Keratinocyte (primary cell): Measurements from ENCODE around the gene LRRC10B. TPM values are rescaled to one million over a fixed set of nuclear protein-coding genes. Genes with fewer than 3 reads are reported as not detected.

Experiments
- DNase-seq: peaks from one replicate; pipeline ENCODE4 v3.0.0-alpha.2; 2011; ENCODE audit warnings: low read depth, missing footprints, low spot score
- FAIRE-seq: peaks from 2 replicates; lab custom pipeline; 2011; peaks lifted over from hg19 to GRCh38; lab: Jason Lieb, UNC
- H2AFZ ChIP-seq: 2 replicates; pipeline ENCODE4 v1.6.0; 2012; ENCODE audit warnings: low read length, control low read depth, inconsistent platforms; ENCODE audit not compliant: control insufficient read depth
- H3K27ac ChIP-seq: 2 replicates; pipeline ENCODE4 v1.5.1; 2011; ENCODE audit warnings: low read length; ENCODE audit not compliant: control insufficient read depth, insufficient read depth
- H3K27me3 ChIP-seq: 3 replicates; pipeline ENCODE4 v1.6.0; 2011; ENCODE audit warnings: low read length; ENCODE audit not compliant: control insufficient read depth, insufficient read depth; ENCODE audit errors: extremely low read depth
- H3K36me3 ChIP-seq, 2 experiments: 2 replicates in 1 of 2; 3 replicates in 1 of 2; pipeline ENCODE4 v1.5.1; 2011; ENCODE audit warnings: low read length in 2 of 2, mild to moderate bottlenecking in 1 of 2; ENCODE audit not compliant: control insufficient read depth in 2 of 2, insufficient read depth in 2 of 2; ENCODE audit errors: extremely low read depth in 1 of 2
- H3K4me1 ChIP-seq: 3 replicates; pipeline ENCODE4 v1.5.1; 2011; ENCODE audit warnings: low read length; ENCODE audit not compliant: control insufficient read depth, insufficient read depth; ENCODE audit errors: extremely low read depth
- H3K4me2 ChIP-seq: 3 replicates; pipeline ENCODE4 v1.6.0; 2011; ENCODE audit warnings: low read depth, low read length; ENCODE audit not compliant: control insufficient read depth, insufficient read depth; ENCODE audit errors: extremely low read depth
- H3K4me3 ChIP-seq, 3 experiments: fragments of 200-600 bp in 1 of 3; sonication (generic) in 1 of 3; 2 replicates in 2 of 3; 3 replicates in 1 of 3; pipeline ENCODE4 v1.5.1; 2011 to 2016; ENCODE audit warnings: low read length in 3 of 3, mild to moderate bottlenecking in 3 of 3, control low read depth in 2 of 3, inconsistent platforms in 1 of 3, low read depth in 1 of 3, mixed read lengths in 1 of 3, mixed run types in 1 of 3, moderate library complexity in 1 of 3; ENCODE audit not compliant: control insufficient read depth in 2 of 3, insufficient read depth in 2 of 3; ENCODE audit errors: extremely low read depth in 1 of 3
- H3K79me2 ChIP-seq: 2 replicates; pipeline ENCODE4 v1.6.0; 2012; ENCODE audit warnings: low read length; ENCODE audit not compliant: control insufficient read depth, insufficient read depth
- H3K9ac ChIP-seq: 3 replicates; pipeline ENCODE4 v1.6.0; 2011; ENCODE audit warnings: low read length; ENCODE audit not compliant: control insufficient read depth, insufficient read depth; ENCODE audit errors: extremely low read depth
- H3K9me1 ChIP-seq: 3 replicates; pipeline ENCODE4 v1.6.0; 2011; ENCODE audit warnings: low read length; ENCODE audit not compliant: control insufficient read depth, insufficient read depth; ENCODE audit errors: extremely low read depth
- H3K9me3 ChIP-seq: 2 replicates; pipeline ENCODE4 v1.5.1; 2012; ENCODE audit warnings: low read depth, low read length; ENCODE audit not compliant: control insufficient read depth
- H4K20me1 ChIP-seq: 3 replicates; pipeline ENCODE4 v1.6.0; 2011; ENCODE audit warnings: low read length; ENCODE audit not compliant: control insufficient read depth, insufficient read depth; ENCODE audit errors: extremely low read depth
- CTCF ChIP-seq, 3 experiments: IDR thresholded peaks in 1 of 3; conservative IDR thresholded peaks in 1 of 3; optimal IDR thresholded peaks in 1 of 3; 2 replicates in 2 of 3; 3 replicates in 1 of 3; pipeline versions ENCODE3 to v1.5.1; 2011; ENCODE audit warnings: low read length in 3 of 3, mild to moderate bottlenecking in 3 of 3, moderate library complexity in 2 of 3, control low read depth in 1 of 3, inconsistent platforms in 1 of 3; ENCODE audit not compliant: insufficient read depth in 2 of 3; ENCODE audit errors: extremely low read depth in 1 of 3
- EZH2 ChIP-seq: IDR thresholded peaks from one replicate; pipeline ENCODE4 v1.6.1; 2012; ENCODE audit warnings: inconsistent platforms, mild to moderate bottlenecking, low read length, moderate library complexity
- dilution Hi-C: fragments of 300-500 bp; cut with MboI; formaldehyde crosslinking; loops from one replicate; pipeline ENCODE4 v1.7.0; 2020; ENCODE audit warnings: low sequenced_read_pairs; ENCODE audit not compliant: extremely low pct_ligation_motif_present
- polyA plus RNA-seq, 5 experiments: library from polyadenylated mRNA; depleted of rRNA in 3 of 5; stranded (reverse) in 3 of 5; stranded (forward) in 1 of 5; unstranded in 1 of 5; fragments of >200 nt; gene quantifications; 1 replicate in 1 of 5; 2 replicates in 3 of 5; 3 replicates in 1 of 5; pipeline versions ENCODE4 v1.2.1 to v1.2.3, GENCODE V29; 2011 to 2012; ENCODE audit warnings: missing spikeins in 2 of 5, low read depth in 1 of 5, low replicate concordance in 1 of 5

LRRC10B gene
- polyA plus RNA-seq, 1 donor (not counting 4 experiments of a cell fraction or from before 2014, with no cell fraction given): not detected

DNA sequence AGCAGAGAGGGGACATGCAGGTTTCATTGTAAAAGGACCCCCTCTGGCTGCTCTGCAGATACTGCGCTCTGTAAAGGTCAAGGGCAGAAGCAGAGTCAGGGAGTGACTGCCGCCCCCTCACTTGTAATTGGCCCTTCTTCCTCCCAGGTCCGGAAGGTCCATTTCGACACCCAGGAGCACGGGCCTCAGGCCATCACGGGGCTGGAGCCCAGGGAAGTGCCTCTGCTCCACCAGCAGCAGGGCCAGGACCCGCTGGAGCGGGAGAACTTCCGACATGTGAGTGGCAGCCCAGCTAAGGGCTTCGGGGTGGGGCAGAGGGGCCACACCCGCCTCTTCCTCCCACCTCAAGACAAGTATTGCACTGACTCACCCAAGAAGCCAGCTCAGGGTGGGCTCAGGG lies 24.0 kb upstream of the LRRC10B start:
- TF ChIP-seq EZH2 (no peak), CTCF (optimal IDR thresholded peaks at IDR 0.05 in 1 of 3, IDR thresholded peaks at IDR 0.05 in 1 of 3, conservative IDR thresholded peaks at IDR 0.05 in 1 of 3; ENCODE audit: extremely low read depth in 1 of 3, insufficient read depth in 2 of 3, low read length in 3 of 3) (no peak)
- Histone ChIP-seq H3K27me3 (peaks cover 21% of the 10 kb centered on the region), H3K36me3 (no peaks in the 10 kb centered on the region), H2AFZ (no peak overlapping the region), H4K20me1 (no peaks in the 10 kb centered on the region), H3K4me1 (peaks cover 4% of the 10 kb centered on the region), H3K4me3 (no peak overlapping the region), H3K27ac (no peak overlapping the region), H3K79me2 (no peaks in the 10 kb centered on the region), H3K9me1 (no peaks in the 10 kb centered on the region), H3K9me3 (no peaks in the 10 kb centered on the region), H3K4me2 (no peak overlapping the region), H3K9ac (no peak overlapping the region)
- FAIRE-seq: no peak
- dilution Hi-C loops: no loop called here
- no peak for DNase-seq

DNA sequence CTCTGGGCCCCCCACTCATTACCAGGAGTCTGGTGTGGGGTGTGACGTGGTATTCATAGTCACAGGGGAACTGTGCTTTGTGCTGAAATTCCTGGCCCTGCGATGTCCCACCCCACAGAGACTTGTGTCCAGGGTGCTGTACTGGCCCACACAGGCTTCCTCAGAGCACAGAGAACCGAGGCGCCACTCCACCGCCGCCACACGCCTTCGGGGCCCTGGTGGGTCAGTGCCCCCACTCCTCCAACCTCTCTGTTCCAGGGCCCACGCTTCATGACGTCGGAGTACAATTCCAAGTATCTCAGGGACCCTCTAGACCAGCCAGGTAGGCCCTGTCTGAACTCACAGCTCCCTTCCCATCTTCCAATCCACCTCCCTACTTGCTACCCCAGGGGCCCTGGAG lies 23.5 kb upstream of the LRRC10B start:
- Histone ChIP-seq H3K4me1 (peaks cover 4% of the 10 kb centered on the region), H3K27ac (no peak overlapping the region), H3K79me2 (no peaks in the 10 kb centered on the region), H3K4me2 (no peak overlapping the region), H3K9me1 (no peaks in the 10 kb centered on the region), H3K9me3 (no peaks in the 10 kb centered on the region), H3K27me3 (peaks cover 26% of the 10 kb centered on the region), H3K4me3 (no peak overlapping the region), H3K9ac (no peak overlapping the region), H2AFZ (no peak overlapping the region), H4K20me1 (no peaks in the 10 kb centered on the region), H3K36me3 (no peaks in the 10 kb centered on the region)
- FAIRE-seq: no peak
- TF ChIP-seq CTCF (optimal IDR thresholded peaks at IDR 0.05 in 1 of 3, IDR thresholded peaks at IDR 0.05 in 1 of 3, conservative IDR thresholded peaks at IDR 0.05 in 1 of 3; ENCODE audit: extremely low read depth in 1 of 3, insufficient read depth in 2 of 3, low read length in 3 of 3): no peak
- dilution Hi-C loops: no loop called here
- DNase-seq: no peak
